Aorta (tissue), 5 donors: Measurements from ENCODE around the gene ASL. TPM values are rescaled to one million over a fixed set of nuclear protein-coding genes. Genes with fewer than 3 reads are reported as not detected.

Experiments used
- ATAC-seq: fragments of 200-7000 bp; cut with Tn5 transposase; one replicate; pipeline ENCODE4 v1.9.1; 2022; ENCODE audit warnings: moderate library complexity; ENCODE audit not compliant: low FRiP score
- DNase-seq, 2 donors: peaks; one replicate each; pipeline ENCODE4 v3.0.0-alpha.2; 2020
- H3K27ac ChIP-seq, 2 donors: one replicate each; pipeline ENCODE4 v1.5.1; 2013; ENCODE audit warnings: low read length in 2 of 2, mild to moderate bottlenecking in 2 of 2, moderate library complexity in 2 of 2, control low read depth in 1 of 2, inconsistent platforms in 1 of 2, low read depth in 1 of 2
- H3K27me3 ChIP-seq, 2 donors: one replicate each; pipeline ENCODE4 v1.6.1; 2013; ENCODE audit warnings: control low read depth in 1 of 2, low read length in 1 of 2, mild to moderate bottlenecking in 1 of 2, moderate library complexity in 1 of 2; ENCODE audit not compliant: insufficient read depth in 2 of 2, control insufficient read depth in 1 of 2
- H3K36me3 ChIP-seq, 2 donors: one replicate each; pipeline ENCODE4 v1.6.1; 2013; ENCODE audit warnings: control low read depth in 1 of 2, low read length in 1 of 2, mild to moderate bottlenecking in 1 of 2; ENCODE audit not compliant: insufficient read depth in 2 of 2, control insufficient read depth in 1 of 2
- H3K4me1 ChIP-seq, 2 donors: one replicate each; pipeline ENCODE4 v1.6.1; 2013; ENCODE audit warnings: low read length in 2 of 2, control low read depth in 1 of 2, mild to moderate bottlenecking in 1 of 2, moderate library complexity in 1 of 2; ENCODE audit not compliant: insufficient read depth in 2 of 2, control insufficient read depth in 1 of 2
- H3K4me3 ChIP-seq, 2 donors: one replicate each; pipeline ENCODE4 v1.5.1; 2013; ENCODE audit warnings: low read length in 2 of 2, control low read depth in 1 of 2, mild to moderate bottlenecking in 1 of 2
- H3K9me3 ChIP-seq: one replicate; pipeline ENCODE4 v1.6.1; 2013; ENCODE audit warnings: mild to moderate bottlenecking, low read length; ENCODE audit not compliant: control insufficient read depth
- WGBS, 2 donors: extraction: QIAGEN DNeasy Blood & Tissue Kit; methylation state at CpG; one replicate each; pipeline ENCODE4 v1.1.7; 2013; 5-methylcytosine and 5-hydroxymethylcytosine counted together
- intact Hi-C, 2 donors: fragments of 100-400 bp; cut with DNase I; formaldehyde crosslinking; loops; one replicate each; pipeline versions ENCODE4 v1.14.2 to v1.15.0; 2022
- polyA plus RNA-seq, 2 donors: library from polyadenylated mRNA; stranded (reverse); fragments of 200-250 nt; gene quantifications; one replicate each; pipeline ENCODE4 v1.2.3, GENCODE V29; 2013
- total RNA-seq, 2 donors: library from RNA; stranded (reverse); fragmentation: NEBNext Ultra II Directional; extraction: Animal tissue kit (Norgen Biotek cat#: 25700); gene quantifications; one replicate each; pipeline ENCODE4 v1.2.1, GENCODE V29; 2021
- donor health status: healthy with polysubstance abuse.
- donor health status: Bipolar disorder and iron deficiency.
- donor health status: DM: no; HTN: no; CAD: no.
- donor health status: DM: no; HTN: no; CAD: no.
- donor health status: DM: yes; HTN: yes; CAD: no.

Gene ASL
- total and polyA plus RNA-seq, 4 donors: 26.8 to 98.7 (median 29.7) TPM

DNA sequence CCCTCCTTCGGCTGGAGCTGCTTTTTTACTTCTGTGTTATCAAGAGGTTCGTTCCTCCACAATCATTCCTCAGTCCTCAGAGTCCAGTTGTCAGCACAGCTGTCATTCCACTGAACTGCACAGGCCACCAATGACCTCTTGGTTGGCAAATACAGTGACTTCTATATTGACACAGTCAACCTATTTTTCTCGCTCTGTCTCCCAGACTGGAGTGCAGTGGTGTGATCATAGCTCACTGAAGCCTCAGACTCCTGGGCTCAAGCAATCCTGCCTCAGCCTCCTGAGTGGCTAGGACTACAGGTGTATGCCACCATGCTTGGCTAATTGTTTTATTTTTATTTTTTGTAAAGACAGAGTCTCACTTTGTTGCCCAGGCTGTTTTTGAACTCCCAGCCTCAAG is 66.7 kb downstream of the ASL start:
- intact Hi-C loops: loop anchor here in 1 of 2 donors (10.0 kb wide), 1 partner anchor 352 kb away; no protein-coding TSS in a partner anchor

DNA sequence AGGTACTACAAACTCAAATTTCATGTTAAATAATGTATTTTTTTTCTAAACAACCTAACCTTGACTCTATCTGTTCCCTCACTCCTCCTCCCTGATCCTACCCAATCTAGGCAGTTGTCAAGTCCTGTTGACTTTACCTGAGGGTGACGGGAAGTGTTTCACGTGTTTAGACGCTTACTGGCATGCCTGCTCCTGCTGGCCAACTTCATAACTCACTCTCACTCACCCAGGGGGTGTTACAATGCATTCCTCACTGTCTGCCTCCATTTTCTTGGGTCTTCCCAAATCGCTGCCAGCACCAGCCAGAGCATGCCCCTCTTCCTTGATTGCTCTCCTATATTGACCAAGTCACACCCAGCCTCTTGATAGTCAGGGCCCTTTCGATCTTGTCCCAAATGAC is 67.4 kb downstream of the ASL start:
- no peak for ATAC-seq
- H3K9me3 ChIP-seq: no peaks in the 10 kb centered on the region
- intact Hi-C loops: loop anchor here in 1 of 2 donors (10.0 kb wide), 1 partner anchor 352 kb away; no protein-coding TSS in a partner anchor
- no peak overlapping the region for H3K4me3 ChIP-seq
- DNase-seq: no peak
- H3K27ac ChIP-seq: no peak overlapping the region
- no peaks in the 10 kb centered on the region for H3K4me1 ChIP-seq
- WGBS, 2 donors: 69 to 73% methylated on average over 5 of the region's 5 CpGs
- H3K36me3 ChIP-seq: no peaks in the 10 kb centered on the region
- H3K27me3 ChIP-seq: no peaks in the 10 kb centered on the region

More for the DNA sequence above, 66.7 kb downstream of the ASL start:
- Histone ChIP-seq H3K9me3 (no peaks in the 10 kb centered on the region), H3K4me1 (no peaks in the 10 kb centered on the region), H3K36me3 (no peaks in the 10 kb centered on the region), H3K27ac (no peak overlapping the region), H3K4me3 (no peak overlapping the region), H3K27me3 (no peaks in the 10 kb centered on the region)
- no peak for DNase-seq
- no peak for ATAC-seq
- WGBS, 2 donors: 66 to 70% methylated on average over 3 of the region's 3 CpGs

Other genes starting within 250 kb of the ASL start
- gene VKORC1L1, start 202.7 kb upstream of the ASL start, total RNA-seq: 10 to 100 TPM; 21.6 to 21.9 TPM
- gene VKORC1L1, start 202.7 kb upstream of the ASL start, polyA plus RNA-seq: 10 to 100 TPM; 10.0 to 11.8 TPM
- 10 to 100 TPM; 30.3 to 47.3 TPM for gene GUSB, start 93.6 kb upstream of the ASL start, total RNA-seq
- gene GUSB, start 93.6 kb upstream of the ASL start, polyA plus RNA-seq: 10 to 100 TPM; 42.4 to 55.5 TPM
- gene CRCP, start 39.0 kb downstream of the ASL start, total RNA-seq: 10 to 100 TPM; 27.1 to 29.5 TPM
- 10 to 100 TPM; 16.8 to 23.7 TPM for gene CRCP, start 39.0 kb downstream of the ASL start, polyA plus RNA-seq
- 10 to 100 TPM; 22.0 to 38.8 TPM for gene TPST1, start 129.5 kb downstream of the ASL start, total RNA-seq
- gene TPST1, start 129.5 kb downstream of the ASL start, polyA plus RNA-seq: 10 to 100 TPM in 1 of 2 donors, 1 to 10 TPM in 1; 7.1 to 10.3 TPM